ENCODE results near the gene CAV1. TPM values are rescaled to one million over a fixed set of nuclear protein-coding genes. Genes with fewer than 3 reads are reported as not detected.

The CAV1 gene
- total RNA-seq, 1 experiment from 2014 or later: 23.7 TPM

DNA sequence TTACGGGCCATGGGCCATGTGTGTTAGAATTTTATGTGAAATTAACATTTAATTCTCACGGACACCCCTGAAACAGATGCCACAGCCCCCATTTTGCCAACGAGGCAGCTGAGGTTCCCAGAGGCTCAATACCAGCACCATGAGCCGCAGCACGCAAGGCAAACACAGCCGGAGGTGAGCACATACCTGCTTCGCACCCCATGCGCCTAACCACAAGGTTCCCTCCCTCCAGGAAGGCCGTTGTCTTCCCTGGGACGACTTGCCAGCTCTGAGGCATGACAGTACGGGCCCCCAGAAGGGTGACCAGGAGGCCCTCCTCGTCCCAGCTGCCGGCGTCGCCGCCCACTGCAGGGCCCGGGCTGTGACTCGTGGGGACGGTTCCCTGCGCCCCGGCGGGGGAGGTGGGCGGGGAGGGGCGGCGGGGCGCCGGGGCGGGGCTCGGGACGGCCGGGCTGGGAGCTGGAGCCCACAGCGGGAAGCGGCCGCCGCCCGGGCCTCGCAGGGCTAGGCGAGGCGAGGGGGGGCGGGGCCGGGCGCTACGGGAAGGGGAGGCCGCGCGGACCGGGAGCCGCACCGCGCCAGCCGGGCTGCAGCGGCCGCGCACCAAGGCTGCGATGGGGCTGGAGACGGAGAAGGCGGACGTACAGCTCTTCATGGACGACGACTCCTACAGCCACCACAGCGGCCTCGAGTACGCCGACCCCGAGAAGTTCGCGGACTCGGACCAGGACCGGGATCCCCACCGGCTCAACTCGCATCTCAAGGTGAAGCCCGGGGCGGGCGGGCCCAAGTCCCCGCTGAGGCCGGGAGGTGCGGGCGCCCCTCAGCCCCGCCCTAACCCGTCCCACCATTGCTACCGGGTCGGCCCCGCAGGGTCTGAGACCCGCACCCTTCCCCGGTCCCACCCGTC is 25.4 kb upstream of the CAV1 start, which contains the start of gene CAV2:
CAV2 (plus strand) TSS at position 571 of the 910 bp plus-strand sequence; CDS start at position 615, 44 bp downstream.
- H3K4me3 ChIP-seq: peak within 1 kb of the TSS; percentile 93
- H3K27ac ChIP-seq: peak within 1 kb of the TSS; percentile 67
- no peaks in the 10 kb centered on the region for H3K9me3 ChIP-seq (replicated peaks)
- peaks cover 6% of the 10 kb centered on the region; the same call in 1 of the 2 replicates for H3K4me1 ChIP-seq
- H3K27me3 ChIP-seq: no peaks in the 10 kb centered on the region
- peak; percentile 80 to 82 for DNase-seq
- H3K36me3 ChIP-seq: no peaks in the 10 kb centered on the region

DNA sequence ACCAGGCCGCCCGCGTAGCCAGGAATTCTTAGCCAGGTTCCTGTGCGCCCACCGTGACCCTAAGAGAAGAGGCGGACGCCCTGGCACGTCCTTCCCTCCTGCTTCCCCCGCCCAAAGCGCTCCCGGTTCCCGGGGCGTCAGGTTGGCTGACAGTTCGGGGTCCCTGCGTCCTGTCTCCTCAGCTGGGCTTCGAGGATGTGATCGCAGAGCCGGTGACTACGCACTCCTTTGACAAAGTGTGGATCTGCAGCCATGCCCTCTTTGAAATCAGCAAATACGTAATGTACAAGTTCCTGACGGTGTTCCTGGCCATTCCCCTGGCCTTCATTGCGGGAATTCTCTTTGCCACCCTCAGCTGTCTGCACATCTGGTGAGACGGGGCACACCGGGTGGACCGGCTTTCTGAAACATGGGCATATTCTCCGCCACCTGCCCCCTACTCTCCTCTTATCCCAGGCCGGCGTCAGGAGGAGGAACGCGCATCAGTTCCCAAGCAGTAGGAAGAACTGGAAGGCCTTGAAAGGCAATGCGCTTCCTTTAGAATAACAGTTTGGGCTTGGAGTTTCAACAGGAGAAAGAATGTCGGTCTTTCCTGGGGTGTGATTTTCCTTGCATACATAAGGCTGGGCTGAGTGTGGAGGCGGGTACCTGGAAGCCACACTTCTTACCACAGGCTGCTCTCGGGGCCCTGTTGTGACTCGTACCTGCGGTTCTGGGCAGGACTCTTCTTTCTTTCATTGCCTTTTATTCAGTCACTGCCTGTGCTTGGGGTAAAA is 24.6 kb upstream of the CAV1 start:
- H3K36me3 ChIP-seq: 0 out of 2 replicates have a peak, but pooled peaks cover 2% of the 10 kb centered on the region
- peak overlapping the region; percentile 67 for H3K27ac ChIP-seq
- peaks cover 6% of the 10 kb centered on the region; the same call in 1 of the 2 replicates for H3K4me1 ChIP-seq
- H3K9me3 ChIP-seq (replicated peaks): no peaks in the 10 kb centered on the region
- H3K27me3 ChIP-seq: no peaks in the 10 kb centered on the region
- peak overlapping the region; percentile 93 for H3K4me3 ChIP-seq
- DNase-seq: peak; percentile 50 to 64

DNA sequence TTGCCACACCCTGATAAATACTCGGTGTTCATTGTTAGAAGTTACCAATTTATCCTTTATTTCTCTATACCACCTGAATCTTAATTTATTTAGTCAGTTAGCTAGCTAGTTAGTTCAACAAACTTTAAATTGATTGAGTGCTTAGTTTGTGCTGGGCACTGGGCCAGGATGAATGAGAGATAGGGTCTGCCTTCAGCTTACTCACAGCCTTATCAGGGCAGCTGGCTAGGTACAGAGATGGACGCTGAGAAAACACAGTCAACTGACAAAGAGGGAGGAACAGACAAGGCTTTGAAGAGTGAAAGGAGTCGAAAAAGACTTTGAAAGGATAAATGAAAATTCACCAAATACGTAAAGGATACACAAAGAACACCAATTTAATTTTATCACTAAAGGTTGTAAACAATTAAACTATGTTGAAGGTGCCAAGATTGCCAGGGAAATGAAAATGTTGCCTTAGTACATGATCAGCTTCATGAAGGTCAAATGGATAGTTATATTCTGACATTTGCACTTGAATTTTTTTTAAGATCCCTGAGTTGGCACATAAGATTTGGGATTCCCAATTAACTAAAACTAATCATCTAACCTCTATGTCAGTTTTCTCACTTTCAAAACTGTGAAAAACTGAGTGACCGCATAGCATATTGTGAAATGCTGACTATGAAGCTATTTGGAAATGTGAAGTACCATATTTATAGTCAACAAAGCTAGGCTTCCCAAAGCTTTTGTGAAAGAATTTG is 23.2 kb upstream of the CAV1 start:
- H3K36me3 ChIP-seq: peaks cover 11% of the 10 kb centered on the region
- H3K4me1 ChIP-seq: peaks cover 6% of the 10 kb centered on the region; the same call in 1 of the 2 replicates
- no peak overlapping the region for H3K27ac ChIP-seq

DNA sequence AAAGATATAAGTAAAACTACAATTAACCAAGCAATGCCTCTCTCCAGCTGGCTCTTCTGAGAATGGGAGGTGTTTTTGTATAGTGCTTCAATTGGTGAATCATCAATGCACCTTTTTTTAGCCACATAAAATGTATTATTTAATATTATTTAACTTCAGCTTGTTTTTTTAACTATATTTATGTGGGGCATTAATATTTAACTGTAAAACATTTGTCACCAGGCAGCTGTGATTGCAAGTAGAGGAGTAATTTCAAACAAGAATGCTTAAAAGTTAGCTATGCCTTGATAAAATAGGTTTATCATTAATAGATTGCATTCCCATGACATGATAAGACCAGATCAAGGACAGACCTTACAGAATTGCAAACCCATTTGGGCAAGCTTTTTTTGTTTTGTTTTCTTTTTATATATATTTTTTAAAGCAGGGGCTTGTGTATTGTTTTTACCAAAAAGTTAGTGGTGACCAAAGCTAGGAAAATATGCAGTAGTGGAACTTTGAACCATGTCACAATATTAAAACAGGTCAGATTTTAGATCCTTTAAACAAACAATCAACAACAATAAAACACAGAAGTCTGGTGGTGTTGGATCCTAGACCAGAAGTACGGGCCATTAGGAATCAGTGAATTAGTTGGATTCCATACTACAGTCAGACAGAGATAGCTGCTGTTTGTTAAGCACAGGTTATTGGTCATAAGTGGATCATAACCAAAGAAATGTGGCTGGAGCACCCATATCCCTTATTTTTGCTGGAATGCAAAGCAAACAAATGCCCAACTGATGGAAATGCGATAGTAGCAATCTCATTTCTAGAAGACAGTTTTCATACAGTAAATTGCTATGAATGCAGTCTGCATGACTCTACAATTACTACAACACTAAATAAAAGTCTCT is 22.4 kb upstream of the CAV1 start:
- no peaks in the 10 kb centered on the region for H3K9me3 ChIP-seq (replicated peaks)
- peaks cover 18% of the 10 kb centered on the region for H3K36me3 ChIP-seq
- no peak for DNase-seq
- no peak overlapping the region for H3K4me3 ChIP-seq
- H3K4me1 ChIP-seq: peaks cover 6% of the 10 kb centered on the region; the same call in 1 of the 2 replicates
- H3K27me3 ChIP-seq: no peaks in the 10 kb centered on the region
- no peak overlapping the region for H3K27ac ChIP-seq

More for the DNA sequence above, 23.2 kb upstream of the CAV1 start:
- DNase-seq: peak in 1 of 2 experiments; percentile 36
- Histone ChIP-seq H3K27me3 (no peaks in the 10 kb centered on the region), H3K4me3 (peak overlapping the region; percentile 93), H3K9me3 (replicated peaks) (no peaks in the 10 kb centered on the region)

DNA sequence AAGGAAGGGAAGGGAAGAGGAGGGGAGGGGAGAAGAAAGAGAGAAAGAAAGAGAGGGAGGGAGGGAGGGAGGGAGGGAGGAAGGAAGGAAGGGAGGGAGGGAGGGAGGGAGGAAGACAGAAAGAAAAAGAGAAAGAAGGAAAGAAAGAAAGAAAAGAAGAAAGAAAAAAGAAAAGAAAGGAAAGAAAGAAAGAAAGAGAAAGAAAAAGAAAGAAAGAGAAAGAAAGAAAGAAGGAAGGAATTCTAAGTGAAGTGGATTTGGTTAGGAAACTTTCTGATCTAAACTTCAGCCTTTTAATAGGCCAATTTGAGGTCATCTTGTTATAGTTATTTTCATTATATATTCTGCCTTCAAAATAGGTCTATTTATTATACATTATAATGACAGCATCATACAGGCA is 21.0 kb upstream of the CAV1 start:
- Histone ChIP-seq H3K9me3 (replicated peaks) (no peaks in the 10 kb centered on the region), H3K36me3 (peaks cover 21% of the 10 kb centered on the region), H3K4me1 (peaks cover 6% of the 10 kb centered on the region; the same call in 1 of the 2 replicates), H3K4me3 (no peak overlapping the region), H3K27me3 (no peaks in the 10 kb centered on the region), H3K27ac (no peak overlapping the region)
- no peak for DNase-seq

DNA sequence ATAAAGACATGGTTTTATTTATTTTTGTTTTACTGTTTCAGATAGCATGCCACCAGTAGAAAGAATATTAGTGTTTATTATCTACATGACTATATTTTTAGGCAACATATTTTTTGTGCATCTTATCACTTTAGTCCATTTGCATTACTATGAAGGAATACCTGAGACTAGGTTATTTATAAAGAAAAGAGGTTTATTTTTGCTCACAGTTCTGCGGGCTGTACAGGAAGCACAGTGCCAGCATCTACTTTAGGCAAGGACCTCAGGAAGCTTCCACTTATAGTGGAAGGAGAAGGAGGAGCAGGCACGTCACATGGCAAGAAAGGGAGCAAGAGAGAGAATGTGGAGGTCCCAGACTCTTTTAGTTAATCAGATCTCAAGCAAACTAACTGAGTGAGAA is 19.6 kb upstream of the CAV1 start:
- H3K4me3 ChIP-seq: no peak overlapping the region
- peaks cover 6% of the 10 kb centered on the region; the same call in 1 of the 2 replicates for H3K4me1 ChIP-seq
- no peak overlapping the region for H3K27ac ChIP-seq
- H3K27me3 ChIP-seq: no peaks in the 10 kb centered on the region
- DNase-seq: no peak
- H3K9me3 ChIP-seq (replicated peaks): no peaks in the 10 kb centered on the region
- H3K36me3 ChIP-seq: peaks cover 21% of the 10 kb centered on the region

DNA sequence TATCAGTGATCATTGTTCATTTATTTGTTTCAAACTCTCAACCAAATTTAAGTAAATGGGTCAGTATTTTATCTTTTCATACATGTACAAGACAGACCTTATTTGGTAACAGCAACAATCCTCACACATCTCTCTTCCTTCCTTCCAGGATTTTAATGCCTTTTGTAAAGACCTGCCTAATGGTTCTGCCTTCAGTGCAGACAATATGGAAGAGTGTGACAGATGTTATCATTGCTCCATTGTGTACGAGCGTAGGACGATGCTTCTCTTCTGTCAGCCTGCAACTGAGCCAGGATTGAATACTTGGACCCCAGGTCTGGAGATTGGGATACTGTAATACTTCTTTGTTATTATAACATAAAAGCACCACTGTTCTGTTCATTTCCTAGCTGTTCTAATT is 19.0 kb upstream of the CAV1 start:
- H3K27me3 ChIP-seq: no peaks in the 10 kb centered on the region
- H3K4me1 ChIP-seq: peaks cover 6% of the 10 kb centered on the region; the same call in 1 of the 2 replicates
- no peak for DNase-seq
- no peak overlapping the region for H3K4me3 ChIP-seq
- H3K9me3 ChIP-seq (replicated peaks): no peaks in the 10 kb centered on the region
- peaks cover 21% of the 10 kb centered on the region for H3K36me3 ChIP-seq
- H3K27ac ChIP-seq: no peak overlapping the region

DNA sequence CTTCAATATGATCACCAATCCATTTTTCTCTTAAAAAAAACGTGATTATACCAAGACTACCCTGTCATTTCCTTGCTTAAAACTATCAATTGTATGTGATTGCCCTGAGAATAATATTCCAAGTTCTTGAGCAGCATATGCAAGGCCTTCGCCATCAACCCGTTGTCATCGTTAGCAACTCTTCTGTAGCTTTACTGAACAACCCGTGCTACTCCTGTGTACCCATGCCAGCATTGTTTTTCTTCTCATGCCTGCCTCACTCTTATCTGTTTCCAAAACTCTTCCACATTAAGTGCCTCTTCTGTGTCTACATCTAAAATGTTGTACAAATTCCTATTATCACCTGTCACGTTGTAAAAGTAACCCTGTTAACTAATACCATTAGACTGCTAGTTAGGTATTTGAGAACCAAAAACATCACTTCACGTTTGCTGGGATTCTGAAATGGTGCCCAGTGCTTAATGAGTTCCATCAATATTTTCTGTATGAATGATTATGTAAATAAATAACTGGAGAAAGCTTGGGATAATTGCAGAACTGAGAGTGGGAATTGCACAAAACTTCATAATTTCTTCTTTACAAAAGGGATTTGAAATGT is 14.8 kb upstream of the CAV1 start:
- Histone ChIP-seq H3K4me1 (peaks cover 5% of the 10 kb centered on the region), H3K36me3 (peaks cover 21% of the 10 kb centered on the region), H3K27me3 (no peaks in the 10 kb centered on the region), H3K9me3 (replicated peaks) (no peaks in the 10 kb centered on the region), H3K27ac (no peak overlapping the region), H3K4me3 (no peak overlapping the region)
- DNase-seq: no peak

DNA sequence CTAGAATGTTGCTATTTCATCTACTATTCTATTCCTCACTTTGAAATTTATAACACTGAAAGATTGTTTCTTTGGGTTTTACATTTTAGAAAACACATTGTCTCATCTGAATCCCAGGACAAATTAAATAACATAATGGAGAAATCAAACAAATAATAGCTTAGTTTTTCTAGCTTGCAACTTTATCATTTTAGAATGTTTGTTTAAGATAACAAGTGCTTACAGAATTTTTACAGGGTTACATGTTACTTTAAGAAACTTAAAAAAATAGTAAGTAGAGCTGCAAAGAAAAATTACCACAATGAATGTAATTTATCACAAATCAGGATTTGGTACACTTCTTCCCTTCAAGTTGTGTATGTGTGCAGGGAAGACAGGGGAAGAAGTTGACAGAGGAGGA is 14.0 kb upstream of the CAV1 start:
- Histone ChIP-seq H3K4me3 (no peak overlapping the region), H3K4me1 (peaks cover 9% of the 10 kb centered on the region), H3K36me3 (peaks cover 18% of the 10 kb centered on the region), H3K27ac (no peak overlapping the region), H3K9me3 (replicated peaks) (no peaks in the 10 kb centered on the region; the same call in 1 of the 2 replicates), H3K27me3 (no peaks in the 10 kb centered on the region)
- no peak for DNase-seq

DNA sequence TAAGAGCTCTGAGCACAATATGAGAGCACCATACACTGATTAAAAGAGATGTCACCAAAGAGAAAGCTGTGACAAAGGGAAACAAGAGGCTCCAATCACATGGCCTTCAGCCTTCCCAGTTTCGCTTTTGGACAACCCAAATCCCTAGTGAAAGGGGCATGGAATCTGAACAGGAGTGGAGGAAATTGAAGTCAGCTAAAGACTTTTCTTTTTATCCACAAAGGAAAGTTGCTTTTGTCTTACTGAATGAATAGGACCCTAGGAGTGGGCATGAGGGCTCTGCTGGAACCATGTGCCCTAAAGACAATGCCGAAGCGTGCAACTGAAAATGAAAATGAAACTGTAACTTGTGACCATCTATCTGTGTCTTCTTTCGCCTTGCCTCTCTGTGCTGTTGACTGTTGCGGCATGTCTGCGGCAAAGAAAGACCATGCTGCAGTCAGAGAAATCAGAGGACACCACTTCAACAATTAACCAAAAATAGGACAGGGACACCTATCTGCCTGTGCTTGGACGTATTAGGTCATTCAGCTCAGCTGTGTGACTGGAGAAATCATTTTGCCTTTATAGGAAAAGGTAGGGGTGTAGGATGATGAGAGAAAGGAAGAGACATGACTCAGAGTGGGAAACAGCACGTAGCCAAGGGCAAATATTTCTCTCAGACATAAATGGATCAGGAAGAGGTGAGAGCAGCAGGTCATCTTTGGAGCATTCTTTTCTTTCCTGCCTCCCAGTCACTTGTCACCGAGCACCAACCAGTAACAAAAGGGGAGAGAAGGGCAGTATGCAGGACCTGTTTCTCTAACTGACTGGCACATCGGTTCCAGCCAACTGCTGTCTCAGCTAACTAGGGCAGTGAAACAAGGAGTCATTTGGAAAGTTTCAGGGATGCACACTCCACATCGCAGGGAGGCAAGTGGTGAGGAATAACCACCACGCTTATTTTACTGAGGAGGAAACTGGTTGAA is 13.0 kb upstream of the CAV1 start:
- DNase-seq: no peak
- Histone ChIP-seq H3K27ac (no peak overlapping the region), H3K9me3 (replicated peaks) (no peaks in the 10 kb centered on the region; the same call in 1 of the 2 replicates), H3K36me3 (peaks cover 8% of the 10 kb centered on the region), H3K27me3 (no peaks in the 10 kb centered on the region), H3K4me3 (no peak overlapping the region), H3K4me1 (peaks cover 15% of the 10 kb centered on the region)

DNA sequence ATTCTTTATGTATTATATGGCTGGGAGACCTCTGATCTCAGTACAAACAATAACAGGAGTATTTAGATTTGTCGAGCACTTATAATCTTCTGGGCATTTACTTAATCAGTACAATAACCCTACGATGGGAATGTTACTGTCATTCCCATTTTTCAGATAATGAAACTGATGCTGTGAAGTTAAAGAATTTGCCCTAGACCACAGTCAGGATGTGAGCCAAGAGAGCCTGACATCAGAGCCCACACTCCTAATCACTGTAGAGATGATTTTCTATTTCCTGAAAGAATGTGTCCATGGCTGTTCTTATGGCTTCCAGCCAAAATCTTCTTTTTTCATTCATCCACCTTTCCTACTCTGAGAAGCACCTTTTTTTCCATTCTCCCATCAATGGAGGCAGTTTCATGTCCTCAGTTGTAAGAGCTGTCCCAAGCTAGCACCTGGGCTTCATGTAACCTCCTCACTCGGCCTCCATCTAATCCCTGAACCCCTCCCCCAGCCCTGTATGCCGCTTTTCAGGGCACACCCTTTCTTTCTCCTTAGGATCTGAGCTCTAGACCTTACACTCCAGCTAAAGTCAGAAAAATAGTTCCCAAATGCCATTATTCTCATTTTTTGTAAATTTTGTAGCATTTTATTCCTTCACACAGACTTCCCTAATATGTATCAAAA is 12.2 kb upstream of the CAV1 start:
- Histone ChIP-seq H3K4me3 (no peak overlapping the region), H3K27me3 (no peaks in the 10 kb centered on the region), H3K36me3 (0 out of 2 replicates have a peak, but pooled peaks cover 3% of the 10 kb centered on the region), H3K27ac (no peak overlapping the region), H3K9me3 (replicated peaks) (no peaks in the 10 kb centered on the region; the same call in 1 of the 2 replicates), H3K4me1 (peaks cover 22% of the 10 kb centered on the region)
- DNase-seq: no peak

DNA sequence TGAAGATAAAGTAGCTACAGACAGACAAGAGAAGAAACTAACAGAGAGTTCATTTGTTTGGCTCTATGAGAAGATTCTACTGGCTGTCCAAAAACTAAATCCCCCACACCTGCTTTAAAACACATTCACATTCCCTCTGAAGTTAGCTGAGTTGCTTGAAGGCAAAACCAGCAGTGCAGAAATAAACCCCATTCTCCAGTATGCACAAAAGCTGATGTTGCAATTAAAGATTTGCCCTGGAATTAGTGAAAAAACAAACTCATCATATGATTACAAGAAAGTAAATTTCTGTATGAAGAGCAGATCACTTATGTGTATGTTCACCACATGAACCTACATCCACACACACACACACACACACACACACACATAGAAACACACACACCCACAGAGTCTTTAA is 9.3 kb upstream of the CAV1 start:
- H3K9me3 ChIP-seq (replicated peaks): no peaks in the 10 kb centered on the region; the same call in 1 of the 2 replicates
- no peak overlapping the region for H3K27ac ChIP-seq
- H3K27me3 ChIP-seq: no peaks in the 10 kb centered on the region
- no peak for DNase-seq
- peaks cover 22% of the 10 kb centered on the region for H3K4me1 ChIP-seq
- no peak overlapping the region for H3K4me3 ChIP-seq
- H3K36me3 ChIP-seq: no peaks in the 10 kb centered on the region

All from SJCRH30 (cell line).